ENCODE results near the gene C3orf18. TPM values are rescaled to one million over a fixed set of nuclear protein-coding genes. Genes with fewer than 3 reads are reported as not detected.

Gene C3orf18
- total RNA-seq, 1 donor: 9.1 TPM

GRCh38 chr3:50551054-50551659 is 16.4 kb downstream of the C3orf18 start:
- TF ChIP-seq, protein P1, sequence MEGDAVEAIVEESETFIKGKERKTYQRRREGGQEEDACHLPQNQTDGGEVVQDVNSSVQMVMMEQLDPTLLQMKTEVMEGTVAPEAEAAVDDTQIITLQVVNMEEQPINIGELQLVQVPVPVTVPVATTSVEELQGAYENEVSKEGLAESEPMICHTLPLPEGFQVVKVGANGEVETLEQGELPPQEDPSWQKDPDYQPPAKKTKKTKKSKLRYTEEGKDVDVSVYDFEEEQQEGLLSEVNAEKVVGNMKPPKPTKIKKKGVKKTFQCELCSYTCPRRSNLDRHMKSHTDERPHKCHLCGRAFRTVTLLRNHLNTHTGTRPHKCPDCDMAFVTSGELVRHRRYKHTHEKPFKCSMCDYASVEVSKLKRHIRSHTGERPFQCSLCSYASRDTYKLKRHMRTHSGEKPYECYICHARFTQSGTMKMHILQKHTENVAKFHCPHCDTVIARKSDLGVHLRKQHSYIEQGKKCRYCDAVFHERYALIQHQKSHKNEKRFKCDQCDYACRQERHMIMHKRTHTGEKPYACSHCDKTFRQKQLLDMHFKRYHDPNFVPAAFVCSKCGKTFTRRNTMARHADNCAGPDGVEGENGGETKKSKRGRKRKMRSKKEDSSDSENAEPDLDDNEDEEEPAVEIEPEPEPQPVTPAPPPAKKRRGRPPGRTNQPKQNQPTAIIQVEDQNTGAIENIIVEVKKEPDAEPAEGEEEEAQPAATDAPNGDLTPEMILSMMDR (IDR thresholded peaks at IDR 0.05; ENCODE audit: insufficient read depth, low read depth, low read length): no peak
- no peak overlapping the region for H3K4me3 ChIP-seq (ENCODE audit: low read depth, low read length)
- no peak for DNase-seq (ENCODE audit: low read depth)

DNA sequence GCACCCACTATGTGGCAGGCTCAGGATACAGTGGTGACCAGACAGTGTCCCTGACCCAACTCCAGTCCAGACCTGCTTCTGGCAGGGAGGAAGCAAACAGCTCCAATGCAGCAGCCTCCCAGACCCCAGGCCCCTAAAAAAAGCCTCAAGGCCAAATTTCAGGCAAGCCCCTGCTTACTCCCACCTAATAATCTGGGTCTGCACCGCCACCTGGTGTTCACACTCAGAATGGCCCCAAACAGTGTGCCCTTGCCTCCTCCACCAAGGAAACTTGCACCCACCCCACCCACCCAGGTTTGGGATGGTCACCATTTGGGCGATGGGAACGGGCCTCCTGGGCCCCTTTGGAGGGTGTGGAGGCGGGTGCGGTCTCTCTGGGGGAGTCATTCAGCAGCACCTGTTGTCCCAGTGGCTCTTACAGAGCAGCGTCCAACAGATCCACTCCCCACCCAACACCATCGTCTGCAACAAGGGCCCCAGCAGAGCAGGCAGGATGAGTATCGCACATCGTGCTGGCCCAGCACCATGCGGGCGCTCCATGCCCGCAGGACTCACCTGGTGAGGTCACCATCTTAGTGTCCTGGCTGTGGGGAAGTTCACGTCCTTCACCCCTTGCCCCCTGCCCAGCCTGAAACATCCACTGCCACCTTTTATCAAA is 17.3 kb downstream of the C3orf18 start:
- H3K4me3 ChIP-seq (ENCODE audit: low read depth, low read length): no peak overlapping the region
- TF ChIP-seq, protein P1 (IDR thresholded peaks at IDR 0.05; ENCODE audit: insufficient read depth, low read depth, low read length): peak; percentile 70
- DNase-seq (ENCODE audit: low read depth): peak; percentile 34

DNA sequence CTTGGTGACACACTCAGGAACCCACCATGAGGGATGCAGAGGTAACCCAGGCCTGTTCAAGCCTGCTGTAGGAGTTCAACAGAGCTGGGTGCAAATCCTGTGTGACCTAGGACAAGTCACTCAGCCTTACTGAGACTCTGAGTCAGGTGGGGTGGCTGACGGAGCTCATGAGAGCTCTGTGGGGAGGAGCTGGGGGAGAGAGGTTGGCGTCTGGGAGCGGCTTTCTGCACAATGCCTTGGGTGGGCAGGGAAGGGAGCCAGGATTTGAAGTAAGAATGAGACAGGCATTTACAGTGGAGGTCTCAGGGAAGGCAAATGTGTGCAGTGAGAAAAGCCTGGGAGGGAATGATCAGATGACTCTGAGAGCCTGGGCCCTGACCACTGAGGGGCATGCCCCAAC is 18.3 kb downstream of the C3orf18 start:
- TF ChIP-seq, protein P1 (IDR thresholded peaks at IDR 0.05; ENCODE audit: insufficient read depth, low read depth, low read length): no peak

GRCh38 chr3:50545781-50546180 is 21.8 kb downstream of the C3orf18 start:
- DNase-seq (ENCODE audit: low read depth): no peak
- H3K4me3 ChIP-seq (ENCODE audit: low read depth, low read length): no peak overlapping the region
- TF ChIP-seq, protein P1 (IDR thresholded peaks at IDR 0.05; ENCODE audit: insufficient read depth, low read depth, low read length): no peak

More for the DNA sequence above, 18.3 kb downstream of the C3orf18 start:
- H3K4me3 ChIP-seq (ENCODE audit: low read depth, low read length): no peak overlapping the region
- no peak for DNase-seq (ENCODE audit: low read depth)

DNA sequence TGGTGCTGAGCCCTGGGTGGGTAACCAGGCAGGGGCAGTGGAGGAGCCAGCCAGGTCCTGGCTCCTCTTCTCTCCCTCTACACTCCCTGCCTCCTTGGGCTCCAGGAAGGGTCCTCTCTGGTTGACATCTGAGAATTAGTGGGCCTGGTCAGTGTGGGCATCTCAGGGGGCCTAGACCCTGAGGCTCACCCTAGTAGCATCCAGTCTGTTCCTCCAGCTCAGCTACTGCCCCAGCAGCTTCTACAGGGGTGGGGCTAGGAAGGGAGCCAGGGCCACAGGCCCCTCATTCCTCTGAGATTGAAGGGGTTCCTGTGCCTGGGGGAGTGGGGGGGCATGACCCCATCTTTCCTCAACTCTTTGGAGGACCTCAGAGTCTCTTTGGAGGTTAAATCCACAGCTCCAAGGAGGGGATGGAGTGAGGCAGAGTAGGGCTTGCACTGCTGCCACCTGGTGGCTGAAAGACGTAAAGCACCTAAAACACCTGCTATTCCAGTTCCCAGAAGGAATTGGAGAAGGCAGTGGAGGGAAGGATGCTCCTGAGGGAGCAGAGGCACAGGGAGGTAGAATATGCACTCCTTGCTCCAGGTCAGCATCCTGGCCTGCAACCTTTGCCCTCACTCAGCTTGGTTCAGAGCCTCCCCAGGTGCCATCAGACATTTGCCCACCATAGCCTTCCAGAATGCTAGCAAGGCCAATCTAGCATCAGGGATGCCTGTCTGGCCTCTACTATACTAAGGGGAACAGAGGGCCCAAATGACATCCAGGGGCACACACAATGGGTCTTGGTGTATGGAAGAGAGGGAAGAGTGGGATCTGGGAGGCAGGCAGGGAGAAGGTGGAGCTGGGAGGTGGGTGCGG is 25.1 kb downstream of the C3orf18 start:
- TF ChIP-seq, protein P1 (IDR thresholded peaks at IDR 0.05; ENCODE audit: insufficient read depth, low read depth, low read length): peak; percentile 91
- DNase-seq (ENCODE audit: low read depth): peak; percentile 52
- no peak overlapping the region for H3K4me3 ChIP-seq (ENCODE audit: low read depth, low read length)

GRCh38 chr3:50539356-50540286 is 27.9 kb downstream of the C3orf18 start:
- no peak overlapping the region for H3K4me3 ChIP-seq (ENCODE audit: low read depth, low read length)
- DNase-seq (ENCODE audit: low read depth): no peak
- TF ChIP-seq, protein P1 (IDR thresholded peaks at IDR 0.05; ENCODE audit: insufficient read depth, low read depth, low read length): no peak
